ENCODE results near the gene PPM1F.

Gene PPM1F

GRCh38 chr22:21978564-21979386, 26.1 kb upstream of the PPM1F start:
- Histone ChIP-seq H3K27me3 (no peaks in the 10 kb centered on the region), H3K4me1 (peaks cover 9 to 26% (median 19%) of the 10 kb centered on the region in 10 experiments), H4K20me1 (peaks cover 13 to 77% (median 62%) of the 10 kb centered on the region in 11 experiments; a peak in 19 of 22 replicates), H3K4me3 (no peak overlapping the region), H3K4me2 (no peak overlapping the region), H3K36me3 (peaks cover 25 to 64% (median 42%) of the 10 kb centered on the region in 11 experiments), H3K9me3 (replicated peaks in 1 of 11) (no peaks in the 10 kb centered on the region), H3K9ac (no peak overlapping the region), H3K27ac (no peak overlapping the region)
- TF ChIP-seq Cebpa-rat (IDR thresholded peaks at IDR 0.05): no peak

- H4K20me1 ChIP-seq: peaks cover 13 to 87% (median 72%) of the 10 kb centered on the region in 11 experiments; a peak in 19 of 22 replicates
These were observed 25.2 kb upstream of the PPM1F start for GRCh38 chr22:21977814-21978213.

GRCh38 chr22:21975854-21976345, 23.3 kb upstream of the PPM1F start:
- TF ChIP-seq Cebpa-rat (IDR thresholded peaks at IDR 0.05): no peak

More at GRCh38 chr22:21977814-21978213, 25.2 kb upstream of the PPM1F start:
- no peaks in the 10 kb centered on the region for H3K9me3 ChIP-seq (replicated peaks in 1 of 11)
- no peak overlapping the region for H3K4me3 ChIP-seq
- H3K4me2 ChIP-seq: no peak overlapping the region
- H3K27me3 ChIP-seq: no peaks in the 10 kb centered on the region
- H3K9ac ChIP-seq: no peak overlapping the region
- no peak overlapping the region for H3K27ac ChIP-seq
- peaks cover 12 to 29% (median 21%) of the 10 kb centered on the region in 10 experiments for H3K4me1 ChIP-seq
- peaks cover 34 to 73% (median 51%) of the 10 kb centered on the region in 11 experiments for H3K36me3 ChIP-seq
- no peak for TF ChIP-seq Cebpa-rat (IDR thresholded peaks at IDR 0.05)

DNA sequence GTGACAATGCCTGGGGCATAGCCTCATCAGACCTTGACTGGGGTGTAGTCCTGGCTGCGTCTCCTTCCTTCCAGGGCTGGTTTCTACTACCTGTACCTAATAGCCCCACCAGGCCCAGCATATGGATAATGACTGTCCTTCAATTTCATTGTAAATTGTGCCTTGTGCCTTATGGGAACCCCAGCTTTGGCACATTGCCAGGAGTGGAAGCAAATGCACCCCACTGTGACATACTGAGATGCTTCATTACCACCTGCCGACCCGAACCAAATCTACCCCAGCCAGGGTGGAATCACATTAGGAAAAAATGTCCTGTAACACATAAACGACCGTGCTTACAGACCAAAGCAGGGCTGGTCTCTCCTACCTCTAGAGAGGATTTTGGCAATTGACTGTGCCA, 22.6 kb upstream of the PPM1F start:
- Histone ChIP-seq H3K9me3 (replicated peaks in 1 of 11) (no peaks in the 10 kb centered on the region), H3K4me2 (no peak overlapping the region), H3K9ac (no peak overlapping the region), H3K4me1 (peaks cover under 1 to 17% (median 10%) of the 10 kb centered on the region in 10 experiments; a peak in 18 of 20 replicates), H3K36me3 (peaks cover 58 to 88% (median 74%) of the 10 kb centered on the region in 11 experiments), H3K4me3 (no peak overlapping the region), H4K20me1 (peaks cover 7 to 92% (median 68%) of the 10 kb centered on the region in 11 experiments; a peak in 19 of 22 replicates), H3K27ac (no peak overlapping the region), H3K27me3 (no peaks in the 10 kb centered on the region)
- TF ChIP-seq Cebpa-rat (IDR thresholded peaks at IDR 0.05): no peak

More at GRCh38 chr22:21975854-21976345, 23.3 kb upstream of the PPM1F start:
- no peak overlapping the region for H3K4me3 ChIP-seq
- H3K4me1 ChIP-seq: peaks cover 7 to 23% (median 14%) of the 10 kb centered on the region in 10 experiments
- H3K36me3 ChIP-seq: peaks cover 52 to 88% (median 71%) of the 10 kb centered on the region in 11 experiments
- H3K9ac ChIP-seq: peak overlapping the region in 2 of 11 experiments; percentile 9 to 32; a peak in 1 of 22 replicates
- H3K4me2 ChIP-seq: no peak overlapping the region
- H3K27me3 ChIP-seq: no peaks in the 10 kb centered on the region
- H3K9me3 ChIP-seq (replicated peaks in 1 of 11): no peaks in the 10 kb centered on the region
- H3K27ac ChIP-seq: no peak overlapping the region
- peaks cover 9 to 95% (median 74%) of the 10 kb centered on the region in 11 experiments; a peak in 19 of 22 replicates for H4K20me1 ChIP-seq

- Histone ChIP-seq H3K4me3 (no peak overlapping the region), H3K27ac (no peak overlapping the region), H3K9ac (no peak overlapping the region), H3K4me2 (no peak overlapping the region), H3K4me1 (peaks cover 0 to 14% (median 9%) of the 10 kb centered on the region in 10 experiments; a peak in 17 of 20 replicates), H3K9me3 (replicated peaks in 1 of 11) (no peaks in the 10 kb centered on the region), H4K20me1 (peaks cover 7 to 82% (median 63%) of the 10 kb centered on the region in 11 experiments; a peak in 19 of 22 replicates), H3K36me3 (peaks cover 68 to 93% (median 82%) of the 10 kb centered on the region in 11 experiments), H3K27me3 (no peaks in the 10 kb centered on the region)
- no peak for TF ChIP-seq Cebpa-rat (IDR thresholded peaks at IDR 0.05)
These were observed 21.5 kb upstream of the PPM1F start for GRCh38 chr22:21974058-21974649.

GRCh38 chr22:21972806-21973205, 20.2 kb upstream of the PPM1F start:
- peaks cover 7 to 69% (median 49%) of the 10 kb centered on the region in 11 experiments; a peak in 19 of 22 replicates for H4K20me1 ChIP-seq
- H3K27me3 ChIP-seq: no peaks in the 10 kb centered on the region
- H3K27ac ChIP-seq: peak overlapping the region in 4 of 11 experiments; percentile 10 to 33 (median 26); a peak in 4 of 22 replicates
- no peaks in the 10 kb centered on the region for H3K9me3 ChIP-seq (replicated peaks in 1 of 11)
- no peak overlapping the region for H3K4me3 ChIP-seq
- H3K9ac ChIP-seq: peak overlapping the region in 1 of 11 experiments; percentile 28; a peak in 1 of 22 replicates
- peaks cover 82 to 95% (median 86%) of the 10 kb centered on the region in 11 experiments for H3K36me3 ChIP-seq
- peaks cover 0 to 11% (median 9%) of the 10 kb centered on the region in 10 experiments; a peak in 16 of 20 replicates for H3K4me1 ChIP-seq
- TF ChIP-seq Cebpa-rat (IDR thresholded peaks at IDR 0.05): no peak
- H3K4me2 ChIP-seq: peak overlapping the region in 9 of 11 experiments; percentile 4 to 58 (median 52); a peak in 15 of 22 replicates

- Histone ChIP-seq H3K27me3 (no peaks in the 10 kb centered on the region), H3K9ac (peak overlapping the region in 1 of 11 experiments; percentile 28; a peak in 1 of 22 replicates), H3K4me1 (peaks cover 0 to 11% (median 9%) of the 10 kb centered on the region in 10 experiments; a peak in 16 of 20 replicates), H3K27ac (peak overlapping the region in 4 of 11 experiments; percentile 10 to 33 (median 26); a peak in 4 of 22 replicates), H3K4me3 (no peak overlapping the region), H3K4me2 (peak overlapping the region in 9 of 11 experiments; percentile 4 to 58 (median 52); a peak in 15 of 22 replicates), H3K9me3 (replicated peaks in 1 of 11) (no peaks in the 10 kb centered on the region), H4K20me1 (peaks cover 7 to 67% (median 46%) of the 10 kb centered on the region in 11 experiments; a peak in 19 of 22 replicates), H3K36me3 (peaks cover 87 to 98% (median 91%) of the 10 kb centered on the region in 11 experiments)
- TF ChIP-seq Cebpa-rat (IDR thresholded peaks at IDR 0.05): no peak
These were observed 19.7 kb upstream of the PPM1F start for GRCh38 chr22:21972293-21972779.

- Histone ChIP-seq H4K20me1 (peaks cover 7 to 65% (median 45%) of the 10 kb centered on the region in 11 experiments; a peak in 19 of 22 replicates), H3K27me3 (no peaks in the 10 kb centered on the region), H3K9ac (no peak overlapping the region), H3K27ac (no peak overlapping the region), H3K36me3 (peaks cover 91 to 100% (median 96%) of the 10 kb centered on the region in 11 experiments), H3K4me3 (no peak overlapping the region), H3K9me3 (replicated peaks in 1 of 11) (no peaks in the 10 kb centered on the region), H3K4me2 (0 out of 22 replicates have a peak overlapping the region, but pooled peaks of 1 of the 11 experiments have one; percentile 58), H3K4me1 (peaks cover 0 to 11% (median 9%) of the 10 kb centered on the region in 10 experiments; a peak in 16 of 20 replicates)
- TF ChIP-seq Cebpa-rat (IDR thresholded peaks at IDR 0.05): no peak
These were observed 19.2 kb upstream of the PPM1F start for GRCh38 chr22:21971858-21972275.
